ENCODE results near the gene ADGRD2.

DNA sequence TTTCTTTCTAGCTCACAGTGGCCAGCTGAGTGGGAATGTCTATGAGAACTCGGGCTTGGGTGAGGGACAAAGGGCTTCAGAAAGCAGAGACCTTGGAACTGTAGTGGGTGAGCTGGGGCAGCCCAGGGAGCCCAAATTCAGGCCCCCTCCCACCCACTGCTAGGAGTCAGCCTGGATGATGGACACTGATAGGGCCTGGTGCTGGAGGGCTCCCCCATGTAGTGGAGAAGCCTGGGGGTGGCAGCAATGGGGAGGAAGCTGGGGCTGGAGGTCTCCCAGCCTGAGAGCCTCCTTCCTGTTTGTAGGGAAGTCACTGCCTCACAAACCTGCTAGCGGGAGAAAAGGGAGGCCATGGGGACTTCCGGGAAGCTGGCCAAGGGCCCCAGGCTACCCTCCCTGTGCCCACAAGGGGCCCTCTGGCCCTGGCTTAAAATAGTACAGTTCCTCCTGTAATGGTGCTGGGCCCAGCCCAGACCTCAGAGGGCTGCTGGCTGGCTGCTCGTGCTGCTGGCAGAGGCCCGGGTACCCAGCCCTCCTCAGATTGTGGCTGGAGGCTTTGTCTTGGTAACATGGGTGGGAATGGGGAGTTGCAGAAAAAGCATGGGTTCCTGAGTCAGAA lies 63.2 kb downstream of the ADGRD2 start:
- TF ChIP-seq, protein P1, sequence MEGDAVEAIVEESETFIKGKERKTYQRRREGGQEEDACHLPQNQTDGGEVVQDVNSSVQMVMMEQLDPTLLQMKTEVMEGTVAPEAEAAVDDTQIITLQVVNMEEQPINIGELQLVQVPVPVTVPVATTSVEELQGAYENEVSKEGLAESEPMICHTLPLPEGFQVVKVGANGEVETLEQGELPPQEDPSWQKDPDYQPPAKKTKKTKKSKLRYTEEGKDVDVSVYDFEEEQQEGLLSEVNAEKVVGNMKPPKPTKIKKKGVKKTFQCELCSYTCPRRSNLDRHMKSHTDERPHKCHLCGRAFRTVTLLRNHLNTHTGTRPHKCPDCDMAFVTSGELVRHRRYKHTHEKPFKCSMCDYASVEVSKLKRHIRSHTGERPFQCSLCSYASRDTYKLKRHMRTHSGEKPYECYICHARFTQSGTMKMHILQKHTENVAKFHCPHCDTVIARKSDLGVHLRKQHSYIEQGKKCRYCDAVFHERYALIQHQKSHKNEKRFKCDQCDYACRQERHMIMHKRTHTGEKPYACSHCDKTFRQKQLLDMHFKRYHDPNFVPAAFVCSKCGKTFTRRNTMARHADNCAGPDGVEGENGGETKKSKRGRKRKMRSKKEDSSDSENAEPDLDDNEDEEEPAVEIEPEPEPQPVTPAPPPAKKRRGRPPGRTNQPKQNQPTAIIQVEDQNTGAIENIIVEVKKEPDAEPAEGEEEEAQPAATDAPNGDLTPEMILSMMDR (IDR thresholded peaks at IDR 0.05) = no peak
- no peak for TF ChIP-seq POLR2A (IDR thresholded peaks at IDR 0.05)

Measured in breast epithelium (tissue), 3 donors.